ENCODE measurements around the gene PPIG.

Gene PPIG

DNA sequence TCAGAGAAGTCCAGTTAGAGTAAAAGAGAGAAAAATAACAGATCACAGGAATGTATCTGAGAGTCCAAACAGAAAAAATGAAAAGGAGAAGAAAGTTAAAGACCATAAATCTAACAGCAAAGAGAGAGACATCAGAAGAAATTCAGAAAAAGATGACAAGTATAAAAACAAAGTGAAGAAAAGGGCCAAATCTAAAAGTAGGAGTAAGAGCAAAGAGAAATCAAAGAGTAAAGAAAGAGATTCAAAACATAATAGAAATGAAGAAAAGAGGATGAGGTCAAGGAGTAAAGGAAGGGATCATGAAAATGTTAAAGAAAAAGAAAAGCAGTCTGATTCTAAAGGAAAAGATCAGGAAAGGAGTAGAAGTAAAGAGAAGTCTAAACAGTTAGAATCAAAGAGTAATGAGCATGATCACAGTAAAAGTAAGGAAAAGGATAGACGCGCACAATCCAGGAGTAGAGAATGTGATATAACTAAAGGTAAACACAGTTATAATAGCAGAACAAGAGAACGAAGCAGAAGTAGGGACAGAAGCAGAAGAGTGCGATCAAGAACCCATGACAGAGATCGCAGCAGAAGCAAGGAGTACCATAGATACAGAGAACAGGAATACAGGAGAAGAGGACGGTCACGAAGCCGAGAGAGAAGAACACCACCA is 52.4 kb downstream of the PPIG start:
- ATAC-seq (ENCODE audit: insufficient read depth, low read depth) = no peak
- H3K4me1 ChIP-seq (ENCODE audit: insufficient read depth, low read length) = no peaks in the 10 kb centered on the region
- peaks cover 67% of the 10 kb centered on the region for H3K36me3 ChIP-seq (ENCODE audit: insufficient read depth, low read length)
- H2AFZ ChIP-seq (ENCODE audit: low read depth, low read length) = no peak overlapping the region
- no peak overlapping the region for H3K9ac ChIP-seq (ENCODE audit: low read depth, low read length)
- H3K4me3 ChIP-seq (ENCODE audit: low read depth in 1 of 2, low read length in 2 of 2) = no peak overlapping the region
- H3K79me2 ChIP-seq (ENCODE audit: insufficient read depth, low read length) = no peaks in the 10 kb centered on the region
- no peaks in the 10 kb centered on the region for H3K27me3 ChIP-seq (ENCODE audit: insufficient read depth, low read length, poor library complexity)
- no peak overlapping the region for H3K27ac ChIP-seq (ENCODE audit: low read length)
- DNase-seq = no peak
- H3K9me3 ChIP-seq (ENCODE audit: insufficient read depth, low read length, severe bottlenecking) = no peaks in the 10 kb centered on the region
- H3K4me2 ChIP-seq (ENCODE audit: insufficient read depth, low read length) = no peak overlapping the region
- no peak for TF ChIP-seq EZH2 (IDR thresholded peaks at IDR 0.05; ENCODE audit: borderline replicate concordance, low read depth, low read length, severe bottlenecking)
- TF ChIP-seq, protein P1, sequence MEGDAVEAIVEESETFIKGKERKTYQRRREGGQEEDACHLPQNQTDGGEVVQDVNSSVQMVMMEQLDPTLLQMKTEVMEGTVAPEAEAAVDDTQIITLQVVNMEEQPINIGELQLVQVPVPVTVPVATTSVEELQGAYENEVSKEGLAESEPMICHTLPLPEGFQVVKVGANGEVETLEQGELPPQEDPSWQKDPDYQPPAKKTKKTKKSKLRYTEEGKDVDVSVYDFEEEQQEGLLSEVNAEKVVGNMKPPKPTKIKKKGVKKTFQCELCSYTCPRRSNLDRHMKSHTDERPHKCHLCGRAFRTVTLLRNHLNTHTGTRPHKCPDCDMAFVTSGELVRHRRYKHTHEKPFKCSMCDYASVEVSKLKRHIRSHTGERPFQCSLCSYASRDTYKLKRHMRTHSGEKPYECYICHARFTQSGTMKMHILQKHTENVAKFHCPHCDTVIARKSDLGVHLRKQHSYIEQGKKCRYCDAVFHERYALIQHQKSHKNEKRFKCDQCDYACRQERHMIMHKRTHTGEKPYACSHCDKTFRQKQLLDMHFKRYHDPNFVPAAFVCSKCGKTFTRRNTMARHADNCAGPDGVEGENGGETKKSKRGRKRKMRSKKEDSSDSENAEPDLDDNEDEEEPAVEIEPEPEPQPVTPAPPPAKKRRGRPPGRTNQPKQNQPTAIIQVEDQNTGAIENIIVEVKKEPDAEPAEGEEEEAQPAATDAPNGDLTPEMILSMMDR (IDR thresholded peaks at IDR 0.05; ENCODE audit: borderline replicate concordance, extremely low read depth, low read length, poor library complexity, severe bottlenecking) = no peak
- H4K20me1 ChIP-seq (ENCODE audit: insufficient read depth, low read length) = no peaks in the 10 kb centered on the region

DNA sequence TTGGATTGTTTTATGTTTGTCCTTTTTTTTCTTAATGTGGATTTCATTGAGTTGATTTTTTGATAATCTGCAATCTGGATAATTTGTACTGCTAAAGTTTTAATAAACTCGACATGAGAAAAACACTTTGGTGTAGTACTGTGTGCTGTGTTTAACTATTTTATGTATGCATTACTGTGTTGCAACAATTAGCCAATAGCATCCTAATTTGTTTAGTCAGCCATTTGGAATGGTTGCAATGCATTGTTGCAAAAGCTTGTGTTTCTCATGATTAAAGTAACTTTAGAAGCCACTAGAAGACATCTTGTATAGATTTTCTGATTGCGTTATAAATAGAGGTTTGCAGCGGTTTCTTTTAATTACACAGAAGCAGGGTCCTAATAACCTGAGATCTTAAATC is 53.5 kb downstream of the PPIG start:
- no peak overlapping the region for H3K9ac ChIP-seq (ENCODE audit: low read depth, low read length)
- no peak overlapping the region for H3K4me2 ChIP-seq (ENCODE audit: insufficient read depth, low read length)
- no peaks in the 10 kb centered on the region for H3K27me3 ChIP-seq (ENCODE audit: insufficient read depth, low read length, poor library complexity)
- H3K4me3 ChIP-seq (ENCODE audit: low read depth in 1 of 2, low read length in 2 of 2) = no peak overlapping the region
- no peaks in the 10 kb centered on the region for H3K79me2 ChIP-seq (ENCODE audit: insufficient read depth, low read length)
- H3K36me3 ChIP-seq (ENCODE audit: insufficient read depth, low read length) = peaks cover 59% of the 10 kb centered on the region
- TF ChIP-seq EZH2 (IDR thresholded peaks at IDR 0.05; ENCODE audit: borderline replicate concordance, low read depth, low read length, severe bottlenecking) = no peak
- TF ChIP-seq, protein P1 (IDR thresholded peaks at IDR 0.05; ENCODE audit: borderline replicate concordance, extremely low read depth, low read length, poor library complexity, severe bottlenecking) = no peak
- no peak for ATAC-seq (ENCODE audit: insufficient read depth, low read depth)
- H3K9me3 ChIP-seq (ENCODE audit: insufficient read depth, low read length, severe bottlenecking) = no peaks in the 10 kb centered on the region
- H2AFZ ChIP-seq (ENCODE audit: low read depth, low read length) = no peak overlapping the region
- DNase-seq = no peak
- H3K4me1 ChIP-seq (ENCODE audit: insufficient read depth, low read length) = no peaks in the 10 kb centered on the region
- H3K27ac ChIP-seq (ENCODE audit: low read length) = no peak overlapping the region
- no peaks in the 10 kb centered on the region for H4K20me1 ChIP-seq (ENCODE audit: insufficient read depth, low read length)

GRCh38 chr2:169640104-169640503 is 56.0 kb downstream of the PPIG start:
- DNase-seq = no peak
- Histone ChIP-seq H3K79me2 (ENCODE audit: insufficient read depth, low read length) (no peaks in the 10 kb centered on the region), H4K20me1 (ENCODE audit: insufficient read depth, low read length) (no peaks in the 10 kb centered on the region), H3K9me3 (ENCODE audit: insufficient read depth, low read length, severe bottlenecking) (no peaks in the 10 kb centered on the region), H3K36me3 (ENCODE audit: insufficient read depth, low read length) (peaks cover 34% of the 10 kb centered on the region), H3K4me3 (ENCODE audit: low read depth in 1 of 2, low read length in 2 of 2) (no peak overlapping the region), H2AFZ (ENCODE audit: low read depth, low read length) (no peak overlapping the region), H3K27ac (ENCODE audit: low read length) (no peak overlapping the region), H3K27me3 (ENCODE audit: insufficient read depth, low read length, poor library complexity) (no peaks in the 10 kb centered on the region), H3K9ac (ENCODE audit: low read depth, low read length) (no peak overlapping the region), H3K4me2 (ENCODE audit: insufficient read depth, low read length) (no peak overlapping the region), H3K4me1 (ENCODE audit: insufficient read depth, low read length) (no peaks in the 10 kb centered on the region)
- no peak for ATAC-seq (ENCODE audit: insufficient read depth, low read depth)
- no peak for TF ChIP-seq EZH2 (IDR thresholded peaks at IDR 0.05; ENCODE audit: borderline replicate concordance, low read depth, low read length, severe bottlenecking)
- TF ChIP-seq, protein P1 (IDR thresholded peaks at IDR 0.05; ENCODE audit: borderline replicate concordance, extremely low read depth, low read length, poor library complexity, severe bottlenecking) = no peak
